H1 (cell line): ENCODE measurements around the gene WSCD1. TPM values are rescaled to one million over a fixed set of nuclear protein-coding genes. Genes with fewer than 3 reads are reported as not detected.

Source experiments
- CTCF ChIA-PET: fragments of 300-600 bp; sonication (Branson Sonifier 250); formaldehyde crosslinking; loops from one replicate; lab custom pipeline; 2021; ENCODE audit not compliant: partially characterized antibody; lab: Charles Lee
- POLR2A ChIA-PET: fragments of 300-600 bp; sonication (Branson Sonifier 250); formaldehyde crosslinking; loops from one replicate; lab custom pipeline; 2021; ENCODE audit warnings: inconsistent platforms; ENCODE audit not compliant: partially characterized antibody; lab: Charles Lee
- DNase-seq, 2 experiments: peaks; one replicate each; pipeline versions ENCODE4 v3.0.0 to v3.0.0-alpha.2; 2010 to 2022; ENCODE audit warnings: low spot score in 2 of 2, low read depth in 1 of 2, mixed read lengths in 1 of 2
- FAIRE-seq: peaks from 2 replicates; lab custom pipeline; 2011; peaks lifted over from hg19 to GRCh38; lab: Jason Lieb, UNC
- H2AFZ ChIP-seq: 2 replicates; pipeline ENCODE4 v1.8.1; 2012; ENCODE audit warnings: low read length, inconsistent platforms
- H2AK5ac ChIP-seq: 2 replicates; pipeline ENCODE4 v1.6.1; 2013; ENCODE audit warnings: low read depth, low read length
- H2BK120ac ChIP-seq: replicated peaks from 2 replicates; pipeline ENCODE3; 2013; ENCODE audit warnings: low read depth, low read length, inconsistent platforms
- H2BK12ac ChIP-seq: 2 replicates; pipeline ENCODE4 v1.6.1; 2013; ENCODE audit warnings: low read depth, low read length
- H2BK15ac ChIP-seq: 2 replicates; pipeline ENCODE4 v1.6.1; 2013; ENCODE audit warnings: low read length
- H2BK20ac ChIP-seq: 2 replicates; pipeline ENCODE4 v1.6.1; 2013; ENCODE audit warnings: low read length
- H2BK5ac ChIP-seq: 2 replicates; pipeline ENCODE4 v1.6.1; 2013; ENCODE audit warnings: low read depth, low read length
- H3K14ac ChIP-seq: 2 replicates; pipeline ENCODE4 v1.6.1; 2013; ENCODE audit warnings: inconsistent platforms; ENCODE audit not compliant: insufficient read length
- H3K18ac ChIP-seq: 2 replicates; pipeline ENCODE4 v1.6.1; 2013; ENCODE audit warnings: low read length; ENCODE audit errors: extremely low read depth
- H3K23ac ChIP-seq: 2 replicates; pipeline ENCODE4 v1.6.1; 2013; ENCODE audit warnings: inconsistent platforms; ENCODE audit not compliant: insufficient read length
- H3K23me2 ChIP-seq: 2 replicates; pipeline ENCODE4 v1.6.1; 2013; ENCODE audit warnings: low read depth, low read length
- H3K27ac ChIP-seq: 2 replicates; pipeline ENCODE4 v1.6.1; 2011; ENCODE audit warnings: low read depth, low read length, inconsistent platforms
- H3K27me3 ChIP-seq, 4 experiments: replicated peaks in 1 of 4; 1 replicate in 1 of 4; 2 replicates in 3 of 4; pipeline versions ENCODE4 v1.6.1 to v1.8.1; 2011 to 2013; ENCODE audit warnings: low read length in 3 of 4, mild to moderate bottlenecking in 3 of 4, inconsistent platforms in 2 of 4, mixed read lengths in 2 of 4, moderate library complexity in 1 of 4; ENCODE audit not compliant: control insufficient read depth in 3 of 4, insufficient read depth in 3 of 4; ENCODE audit errors: extremely low read depth in 1 of 4
- H3K36me3 ChIP-seq, 4 experiments: 2 replicates each; pipeline versions ENCODE4 v1.6.1 to v1.8.1; 2011 to 2013; ENCODE audit warnings: mild to moderate bottlenecking in 4 of 4, low read length in 3 of 4, moderate library complexity in 2 of 4, control low read depth in 1 of 4, inconsistent platforms in 1 of 4; ENCODE audit not compliant: insufficient read depth in 4 of 4, control insufficient read depth in 2 of 4
- H3K4ac ChIP-seq: replicated peaks from 2 replicates; pipeline ENCODE3; 2013; ENCODE audit warnings: low read length, low read depth, mixed read lengths, inconsistent platforms; ENCODE audit not compliant: insufficient read length
- H3K4me1 ChIP-seq, 4 experiments: replicated peaks in 1 of 4; 1 replicate in 1 of 4; 2 replicates in 3 of 4; pipeline versions ENCODE4 v1.6.1 to v1.8.1; 2011 to 2013; ENCODE audit warnings: low read length in 3 of 4, inconsistent platforms in 2 of 4, mixed read lengths in 1 of 4; ENCODE audit not compliant: insufficient read depth in 4 of 4, control insufficient read depth in 3 of 4
- H3K4me2 ChIP-seq, 2 experiments: 2 replicates each; pipeline versions ENCODE4 v1.6.1 to v1.8.1; 2011 to 2013; ENCODE audit warnings: low read depth in 2 of 2, low read length in 2 of 2, control low read depth in 1 of 2, inconsistent platforms in 1 of 2, mild to moderate bottlenecking in 1 of 2; ENCODE audit not compliant: insufficient read depth in 1 of 2
- H3K4me3 ChIP-seq, 4 experiments: fragments of 200-600, 300-600 bp in 1 of 4; sonication (generic), shearing (Covaris generic), sonication (Bioruptor Twin) in 1 of 4; 2 replicates each; pipeline versions ENCODE4 v1.5.1 to v1.8.1; 2011 to 2016; ENCODE audit warnings: low read length in 4 of 4, low read depth in 3 of 4, control low read depth in 2 of 4, inconsistent platforms in 2 of 4, mild to moderate bottlenecking in 2 of 4, mixed read lengths in 1 of 4, moderate library complexity in 1 of 4; ENCODE audit not compliant: insufficient read depth in 2 of 4; ENCODE audit errors: extremely low read depth in 1 of 4
- H3K56ac ChIP-seq: replicated peaks from 2 replicates; pipeline ENCODE3; 2013; ENCODE audit warnings: low read depth, mild to moderate bottlenecking, mixed read lengths, low read length, inconsistent platforms; ENCODE audit not compliant: insufficient read length
- H3K79me1 ChIP-seq: 2 replicates; pipeline ENCODE4 v1.6.1; 2013; ENCODE audit warnings: low read depth, low read length, control low read depth
- H3K79me2 ChIP-seq, 2 experiments: 2 replicates each; pipeline versions ENCODE4 v1.6.1 to v1.8.1; 2012 to 2013; ENCODE audit warnings: low read length in 2 of 2, mild to moderate bottlenecking in 2 of 2, inconsistent platforms in 1 of 2; ENCODE audit not compliant: insufficient read depth in 2 of 2, control insufficient read depth in 1 of 2
- H3K9ac ChIP-seq, 4 experiments: replicated peaks in 1 of 4; 1 replicate in 1 of 4; 2 replicates in 3 of 4; pipeline versions ENCODE4 v1.6.1 to v1.8.1; 2011 to 2013; ENCODE audit warnings: low read depth in 3 of 4, low read length in 3 of 4, control low read depth in 2 of 4, mild to moderate bottlenecking in 2 of 4, moderate library complexity in 2 of 4, inconsistent platforms in 1 of 4; ENCODE audit errors: extremely low read depth in 1 of 4
- H3K9me3 ChIP-seq, 2 experiments: 2 replicates each; pipeline versions ENCODE4 v1.6.1 to v1.8.1; 2012 to 2013; ENCODE audit warnings: mild to moderate bottlenecking in 2 of 2, moderate library complexity in 2 of 2, control low read depth in 1 of 2, inconsistent platforms in 1 of 2, low read depth in 1 of 2, low read length in 1 of 2, mixed read lengths in 1 of 2; ENCODE audit not compliant: insufficient read depth in 2 of 2
- H4K20me1 ChIP-seq, 2 experiments: replicated peaks in 1 of 2; 2 replicates each; pipeline versions ENCODE3 to v1.8.1; 2011 to 2013; ENCODE audit warnings: inconsistent platforms in 2 of 2, low read length in 2 of 2, mild to moderate bottlenecking in 1 of 2; ENCODE audit not compliant: insufficient read depth in 2 of 2, control insufficient read depth in 1 of 2
- H4K5ac ChIP-seq: 2 replicates; pipeline ENCODE4 v1.6.1; 2013; ENCODE audit warnings: low read length, low read depth, mixed read lengths, inconsistent platforms; ENCODE audit not compliant: insufficient read length
- H4K8ac ChIP-seq: 2 replicates; pipeline ENCODE4 v1.8.0; 2013; ENCODE audit warnings: mild to moderate bottlenecking, moderate library complexity, low read length, inconsistent platforms; ENCODE audit not compliant: insufficient read depth; ENCODE audit errors: extremely low read depth
- H4K91ac ChIP-seq: replicated peaks from 2 replicates; pipeline ENCODE3; 2013; ENCODE audit warnings: low read length, mixed read lengths, inconsistent platforms; ENCODE audit not compliant: insufficient read length
- BCL11A ChIP-seq, 2 experiments: IDR thresholded peaks; one replicate each; pipeline ENCODE4 v1.6.1; 2011; ENCODE audit warnings: low read depth in 2 of 2, low read length in 2 of 2, mild to moderate bottlenecking in 2 of 2
- EGR1 ChIP-seq: IDR thresholded peaks from 2 replicates; pipeline ENCODE4 v1.6.1; 2011; ENCODE audit warnings: low read depth, low read length, borderline replicate concordance
- NANOG ChIP-seq: IDR thresholded peaks from 2 replicates; pipeline ENCODE4 v1.6.1; 2011; ENCODE audit warnings: low read length, low read depth, mild to moderate bottlenecking, inconsistent platforms; ENCODE audit not compliant: insufficient read depth, poor library complexity, severe bottlenecking
- POLR2A ChIP-seq, 2 experiments: IDR thresholded peaks; 1 replicate in 1 of 2; 2 replicates in 1 of 2; pipeline ENCODE4 v1.6.1; 2011; ENCODE audit warnings: low read depth in 2 of 2, low read length in 2 of 2, mild to moderate bottlenecking in 2 of 2; ENCODE audit errors: control extremely low read depth in 1 of 2
- RBBP5 ChIP-seq: IDR thresholded peaks from 2 replicates; pipeline ENCODE4 v1.7.1; 2012; ENCODE audit warnings: low read depth, mild to moderate bottlenecking, inconsistent platforms, low read length, moderate library complexity, borderline replicate concordance
- SRF ChIP-seq: IDR thresholded peaks from 2 replicates; pipeline ENCODE4 v1.6.1; 2011; ENCODE audit warnings: mild to moderate bottlenecking, low read depth, low read length, moderate library complexity
- ZNF274 ChIP-seq: IDR thresholded peaks from 2 replicates; pipeline ENCODE4 v1.7.0; 2012; ENCODE audit warnings: low read length, borderline replicate concordance; ENCODE audit errors: extremely low read depth
- WGBS, 2 experiments: shearing (Covaris generic) in 1 of 2; methylation state at CpG; one replicate each; pipeline versions ENCODE4 v1.1.6 to v1.1.7; 2013 to 2015; ENCODE audit warnings: low lambda C conversion rate in 2 of 2, mixed read lengths in 2 of 2, inconsistent platforms in 1 of 2, low coverage in 1 of 2, missing lambda C conversion rate in 1 of 2; ENCODE audit not compliant: insufficient replicate concordance in 2 of 2, insufficient coverage in 1 of 2, insufficient read length in 1 of 2; ENCODE audit errors: extremely low coverage in 1 of 2, missing lambda C conversion rate in 1 of 2; 5-methylcytosine and 5-hydroxymethylcytosine counted together
- long read RNA-seq, 2 experiments: library from RNA in 1 of 2; library from capped mRNA in 1 of 2; stranded (forward); transcript quantifications; one replicate each; pipeline ENCODE4 v2.0.0, GENCODE V29; 2021; ENCODE audit warnings: inconsistent platforms in 1 of 2
- polyA minus RNA-seq, 3 experiments: library from RNA; depleted of rRNA, polyadenylated mRNA; stranded (reverse); fragments of >200 nt; gene quantifications; 1 replicate in 2 of 3; 2 replicates in 1 of 3; pipeline ENCODE4 v1.2.3, GENCODE V29; 2011
- polyA plus RNA-seq, 7 experiments: library from polyadenylated mRNA; depleted of rRNA in 3 of 7; stranded (reverse) in 5 of 7; unstranded in 2 of 7; fragments of >200 nt in 5 of 7; fragments of 200-250 nt in 2 of 7; gene quantifications; 1 replicate in 5 of 7; 2 replicates in 1 of 7; 4 replicates in 1 of 7; pipeline versions ENCODE4 v1.2.1 to v1.2.3, GENCODE V29; 2011 to 2013; ENCODE audit warnings: missing spikeins in 2 of 7, mixed read lengths in 2 of 7
- total RNA-seq: library from RNA; stranded (reverse); fragmentation: NEBNext Ultra II Directional; extraction: Animal tissue kit (Norgen Biotek cat#: 25700); gene quantifications from 2 replicates; pipeline ENCODE4 v1.2.1, GENCODE V29; 2021

WSCD1 gene
- total RNA-seq (39.0 and 47.4 TPM in 2 replicates), polyA plus RNA-seq (2011; rRNA removed) (21.9 and 26.6 TPM in 2 replicates), polyA minus RNA-seq (2011; rRNA and poly(A)+ RNA removed) (31.8 and 32.3 TPM in 2 replicates)
- polyA plus RNA-seq (2011; cell fraction: cytosol; rRNA removed): 20.6 TPM
- polyA plus RNA-seq (2011; cell fraction: nucleus; rRNA removed): 31.5 TPM
- 18.6 to 27.6 TPM (median 23.2 TPM) in 4 replicates for polyA plus RNA-seq (2012, experiment 1 of 2)
- 18.5 TPM for polyA plus RNA-seq (2012, experiment 2 of 2)
- polyA plus RNA-seq (2013, experiment 1 of 2): 17.1 TPM
- 18.2 TPM for polyA plus RNA-seq (2013, experiment 2 of 2)
- 32.1 TPM for polyA minus RNA-seq (2011; cell fraction: cytosol; rRNA and poly(A)+ RNA removed)
- polyA minus RNA-seq (2011; cell fraction: nucleus; rRNA and poly(A)+ RNA removed): 18.6 TPM
- long read RNA-seq, experiment 1, full-length matches to known transcripts: 2 of 30 reads
- long read RNA-seq, experiment 1, partial matches to known transcripts: 24 of 30 reads
- long read RNA-seq, experiment 1, other reads (novel, unspliced or antisense): 4 of 30 reads
- long read RNA-seq, experiment 2, partial matches to known transcripts: 0 of 3 reads
- long read RNA-seq, experiment 2, other reads (novel, unspliced or antisense): 3 of 3 reads

DNA sequence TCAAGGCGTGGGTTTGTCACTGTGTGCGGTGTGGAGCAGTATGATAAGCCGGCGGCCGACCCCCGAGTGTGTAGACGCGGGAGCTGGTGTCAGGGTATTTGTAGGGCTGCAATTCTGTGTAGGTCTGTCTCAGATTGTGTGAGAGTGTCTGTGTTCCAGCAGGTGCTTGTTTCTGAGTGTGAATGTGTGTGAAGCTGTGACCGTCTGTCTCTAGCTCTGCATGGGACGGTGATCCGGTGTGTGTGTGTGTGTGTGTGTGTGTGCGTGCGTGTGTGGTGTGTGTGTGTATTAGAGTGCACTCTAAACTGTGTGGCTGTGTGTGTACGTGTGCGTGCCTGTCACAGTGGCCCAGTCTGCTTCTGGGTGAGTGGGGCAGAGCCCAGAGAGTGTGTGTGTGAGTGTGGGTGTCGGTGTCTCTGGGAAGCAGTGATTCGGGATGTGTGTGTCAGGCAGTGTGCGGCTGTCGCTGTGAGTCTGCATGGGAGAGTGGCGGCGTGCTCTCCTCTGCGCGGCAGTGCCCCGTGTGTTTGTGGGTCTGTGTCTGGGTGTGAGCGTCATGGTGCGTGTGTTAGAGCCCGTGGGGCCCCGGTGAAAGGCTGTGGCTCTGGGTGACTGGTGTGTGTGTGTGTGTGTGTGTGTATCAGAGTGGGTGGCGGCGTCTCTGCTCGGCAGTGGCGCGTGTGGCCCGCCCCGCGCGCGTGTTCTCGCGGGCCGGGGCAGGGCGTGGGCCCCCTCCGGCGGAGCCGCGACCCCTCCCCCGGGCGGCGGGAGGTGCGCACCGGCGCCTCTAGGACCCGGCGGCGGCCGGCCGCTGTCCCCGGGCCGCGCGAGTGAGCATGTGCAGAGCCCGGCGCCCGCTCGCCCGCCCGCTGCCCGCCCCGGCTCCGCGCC is at the start of gene WSCD1:
TSS of gene WSCD1 (plus strand) at position 841 of the 891 bp plus-strand sequence. CDS start 10,280 bp downstream, outside the sequence.
- Histone ChIP-seq H2BK20ac (no peak within 1 kb of the TSS; the same call in 1 of the 2 replicates), H3K4me3 (peak within 1 kb of the TSS; percentile 52 to 83 (median 78)), H3K36me3 (no peaks in the 10 kb centered on the region; a peak in 1 of 8 replicates), H3K4me2 (peak within 1 kb of the TSS; percentile 91 to 93), H3K27ac (no peak within 1 kb of the TSS), H3K9ac (peak within 1 kb of the TSS in 2 of 4 experiments; percentile 39 to 47; a peak in 3 of 7 replicates), H2AK5ac (peak within 1 kb of the TSS; percentile 82; the same call in 1 of the 2 replicates), H3K9me3 (no peaks in the 10 kb centered on the region), H3K14ac (no peak within 1 kb of the TSS), H4K8ac (peak within 1 kb of the TSS; percentile 29; the same call in 1 of the 2 replicates), H3K56ac (peak within 1 kb of the TSS; percentile 47), H2BK5ac (no peak within 1 kb of the TSS), H4K20me1 (peaks cover 0 to 8% of the 10 kb centered on the region in 2 experiments), H3K79me2 (peaks cover 0 to 32% of the 10 kb centered on the region in 2 experiments; a peak in 2 of 4 replicates), H3K18ac (peak within 1 kb of the TSS; percentile 84; the same call in 1 of the 2 replicates), H2BK120ac (no peak within 1 kb of the TSS), H3K79me1 (peaks cover 7% of the 10 kb centered on the region; the same call in 1 of the 2 replicates), H2BK12ac (peak within 1 kb of the TSS; percentile 99; the same call in 1 of the 2 replicates), H3K23me2 (peaks cover 9% of the 10 kb centered on the region), H4K5ac (no peak within 1 kb of the TSS), H2AFZ (0 out of 2 replicates have a peak within 1 kb of the TSS, but pooled peaks have one; percentile 61), H3K4me1 (peaks cover 3 to 18% (median 11%) of the 10 kb centered on the region in 4 experiments; a peak in 6 of 7 replicates), H3K27me3 (peaks cover 0 to 22% (median 16%) of the 10 kb centered on the region in 4 experiments; a peak in 6 of 7 replicates), H2BK15ac (peak within 1 kb of the TSS; percentile 99; the same call in 1 of the 2 replicates), H4K91ac (peak within 1 kb of the TSS; percentile 75), H3K23ac (no peak within 1 kb of the TSS), H3K4ac (peak within 1 kb of the TSS; percentile 57)
- DNase-seq (peak in 1 of 2 experiments; percentile 55), FAIRE-seq (no peak)
- WGBS, 2 experiments: 40% methylated on average over 37 of the region's 71 CpGs; no CpG with 5 or more reads in 1 of the 2 experiments
- ChIA-PET CTCF (interaction anchor here (0.7 to 4.4 kb wide), 29 partner anchors 9 to 474 kb away, joined by 3 to 15 read pairs (median 4); no protein-coding TSS in a partner anchor), POLR2A (interaction anchor here (0.7 to 1.1 kb wide), 3 partner anchors 8 to 336 kb away, joined by 3 read pairs; no protein-coding TSS in a partner anchor)
- TF ChIP-seq BCL11A (IDR thresholded peaks at IDR 0.05; ENCODE audit: low read depth in 2 of 2, low read length in 2 of 2) (no peak), POLR2A (IDR thresholded peaks at IDR 0.05; ENCODE audit: control extremely low read depth in 1 of 2, low read depth in 2 of 2, low read length in 2 of 2) (no peak), NANOG (no peak), ZNF274 (no peak), SRF (no peak), EGR1 (peak; percentile 13; the same call in 1 of the 2 replicates), RBBP5 (no peak)
